Measurements from ENCODE around the gene CUL9. TPM values are rescaled to one million over a fixed set of nuclear protein-coding genes. Genes with fewer than 3 reads are reported as not detected.

CUL9 gene
- total and polyA plus RNA-seq, 4 donors: 6.5 to 21.8 (median 7.5) TPM

DNA sequence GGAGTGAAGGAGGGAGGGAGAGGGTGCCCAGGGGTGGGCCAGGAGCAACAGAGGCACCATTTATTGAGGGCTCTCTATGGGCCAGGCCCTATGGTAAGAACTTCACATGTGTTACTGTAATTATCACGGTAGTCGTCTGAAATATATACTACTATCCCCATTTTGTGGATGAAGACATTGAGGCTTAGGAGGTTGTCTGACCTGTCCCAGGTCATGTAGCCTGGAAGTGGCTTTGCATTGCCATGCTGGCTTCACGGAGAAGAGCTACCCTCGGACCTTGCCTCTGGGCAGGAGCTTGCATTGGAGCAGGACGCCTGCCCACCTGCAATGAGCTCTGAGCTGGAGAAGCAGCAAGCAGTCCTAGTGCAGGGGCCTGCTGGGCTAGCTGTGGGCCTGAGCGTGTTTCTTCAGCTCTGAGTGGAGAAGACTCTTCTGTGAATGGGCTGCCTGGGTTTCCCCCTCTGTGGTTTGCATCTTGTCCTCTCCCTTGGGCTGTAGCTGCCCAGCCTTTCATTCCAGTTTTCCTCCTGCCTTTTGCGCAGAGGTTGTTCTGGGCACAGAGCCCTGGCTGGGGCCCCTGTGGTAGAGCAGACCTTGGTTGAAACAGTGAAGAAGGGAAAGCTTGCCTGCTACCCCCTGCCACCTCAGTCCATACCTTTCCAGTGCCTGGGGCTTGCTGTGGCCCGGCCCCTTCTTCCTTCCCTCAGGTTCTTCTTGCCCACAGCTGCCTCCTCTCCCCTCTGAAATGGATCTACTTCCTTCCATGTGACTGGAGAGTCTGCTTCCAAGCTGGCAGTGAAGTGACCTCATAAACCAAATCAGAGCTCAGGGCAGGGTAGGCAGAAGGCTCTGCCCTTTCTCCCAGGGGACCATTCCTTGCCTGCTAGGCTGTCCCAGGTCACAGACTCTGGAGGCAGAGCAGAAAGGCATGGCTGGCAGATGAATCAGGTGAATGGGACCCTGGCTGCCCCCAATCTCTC lies 35.0 kb upstream of the CUL9 start:
- Histone ChIP-seq H3K4me1 (ENCODE audit: control insufficient read depth in 4 of 4, insufficient read depth in 4 of 4, low read length in 3 of 4) (peaks cover 0 to 21% (median 15%) of the 10 kb centered on the region in 4 donors), H3K9ac (ENCODE audit: low read depth in 1 of 2, low read length in 2 of 2) (no peak overlapping the region), H3K9me3 (ENCODE audit: control insufficient read depth in 4 of 4, low read length in 3 of 4) (no peaks in the 10 kb centered on the region), H3K27me3 (ENCODE audit: control insufficient read depth in 4 of 4, insufficient read depth in 4 of 4, low read length in 3 of 4) (no peaks in the 10 kb centered on the region), H3K4me3 (ENCODE audit: low read depth in 1 of 3, low read length in 3 of 3) (no peak overlapping the region), H3K27ac (ENCODE audit: low read depth in 1 of 2, low read length in 2 of 2) (no peak overlapping the region), H3K36me3 (ENCODE audit: control insufficient read depth in 4 of 4, insufficient read depth in 3 of 4, low read depth in 1 of 4, low read length in 3 of 4) (no peaks in the 10 kb centered on the region)
- DNase-seq (ENCODE audit: low spot score): no peak
- WGBS: 96% methylated on average over 8 of the region's 8 CpGs
- TF ChIP-seq NR2F2 (IDR thresholded peaks at IDR 0.05) (no peak), HNF4G (IDR thresholded peaks at IDR 0.05) (no peak)

DNA sequence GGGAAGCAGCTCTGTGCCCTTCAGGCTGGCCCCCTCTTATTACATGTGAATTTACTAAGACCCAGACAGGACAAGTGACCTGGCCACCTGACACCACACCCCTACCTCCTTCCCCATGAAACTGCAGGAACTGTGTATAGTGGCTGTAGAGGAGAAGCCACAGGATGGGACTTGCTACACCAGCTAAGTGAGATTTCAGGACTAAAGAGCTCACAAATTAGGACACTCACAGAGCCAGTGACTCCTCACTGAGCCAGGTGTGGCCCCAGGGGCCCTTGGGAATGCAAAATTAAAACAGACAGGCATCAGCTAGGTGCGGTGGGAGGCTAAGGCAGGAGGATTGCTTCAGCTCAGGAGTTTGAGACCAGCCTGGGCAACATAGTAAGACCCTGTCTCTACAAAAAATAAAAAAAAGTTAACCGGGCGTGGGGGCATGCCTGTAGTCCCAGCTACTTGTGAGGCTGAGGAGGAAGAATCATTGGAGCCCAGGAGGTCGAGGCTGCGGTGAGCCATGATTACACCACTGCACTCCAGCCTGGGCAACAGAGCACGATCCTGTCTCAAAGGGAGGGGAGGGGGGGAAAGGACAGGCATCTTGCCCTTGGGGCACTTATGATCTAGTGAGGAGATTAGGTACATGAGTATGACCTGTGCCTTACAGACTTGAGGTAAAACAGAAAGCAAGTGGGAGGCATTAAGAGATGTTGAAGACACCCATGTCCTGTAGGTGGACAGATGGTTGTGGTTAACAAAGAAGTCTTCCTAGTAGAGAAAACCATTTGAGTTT lies 34.1 kb upstream of the CUL9 start:
- no peaks in the 10 kb centered on the region for H3K27me3 ChIP-seq (ENCODE audit: control insufficient read depth in 4 of 4, insufficient read depth in 4 of 4, low read length in 3 of 4)
- H3K9me3 ChIP-seq (ENCODE audit: control insufficient read depth in 4 of 4, low read length in 3 of 4): no peaks in the 10 kb centered on the region
- H3K4me1 ChIP-seq (ENCODE audit: control insufficient read depth in 4 of 4, insufficient read depth in 4 of 4, low read length in 3 of 4): peaks cover 0 to 21% (median 15%) of the 10 kb centered on the region in 4 donors
- no peak overlapping the region for H3K9ac ChIP-seq (ENCODE audit: low read depth in 1 of 2, low read length in 2 of 2)
- no peaks in the 10 kb centered on the region for H3K36me3 ChIP-seq (ENCODE audit: control insufficient read depth in 4 of 4, insufficient read depth in 3 of 4, low read depth in 1 of 4, low read length in 3 of 4)
- H3K4me3 ChIP-seq (ENCODE audit: low read depth in 1 of 3, low read length in 3 of 3): no peak overlapping the region
- no peak for DNase-seq (ENCODE audit: low spot score)
- WGBS: 94% methylated on average over 6 of the region's 6 CpGs
- H3K27ac ChIP-seq (ENCODE audit: low read depth in 1 of 2, low read length in 2 of 2): no peak overlapping the region
- no peak for TF ChIP-seq EGR1 (IDR thresholded peaks at IDR 0.05; ENCODE audit: low read depth in 2 of 2)
- TF ChIP-seq YY1 (IDR thresholded peaks at IDR 0.05): no peak
- TF ChIP-seq, protein P1, sequence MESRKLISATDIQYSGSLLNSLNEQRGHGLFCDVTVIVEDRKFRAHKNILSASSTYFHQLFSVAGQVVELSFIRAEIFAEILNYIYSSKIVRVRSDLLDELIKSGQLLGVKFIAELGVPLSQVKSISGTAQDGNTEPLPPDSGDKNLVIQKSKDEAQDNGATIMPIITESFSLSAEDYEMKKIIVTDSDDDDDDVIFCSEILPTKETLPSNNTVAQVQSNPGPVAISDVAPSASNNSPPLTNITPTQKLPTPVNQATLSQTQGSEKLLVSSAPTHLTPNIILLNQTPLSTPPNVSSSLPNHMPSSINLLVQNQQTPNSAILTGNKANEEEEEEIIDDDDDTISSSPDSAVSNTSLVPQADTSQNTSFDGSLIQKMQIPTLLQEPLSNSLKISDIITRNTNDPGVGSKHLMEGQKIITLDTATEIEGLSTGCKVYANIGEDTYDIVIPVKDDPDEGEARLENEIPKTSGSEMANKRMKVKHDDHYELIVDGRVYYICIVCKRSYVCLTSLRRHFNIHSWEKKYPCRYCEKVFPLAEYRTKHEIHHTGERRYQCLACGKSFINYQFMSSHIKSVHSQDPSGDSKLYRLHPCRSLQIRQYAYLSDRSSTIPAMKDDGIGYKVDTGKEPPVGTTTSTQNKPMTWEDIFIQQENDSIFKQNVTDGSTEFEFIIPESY (IDR thresholded peaks at IDR 0.05): no peak
- TF ChIP-seq, protein P2, sequence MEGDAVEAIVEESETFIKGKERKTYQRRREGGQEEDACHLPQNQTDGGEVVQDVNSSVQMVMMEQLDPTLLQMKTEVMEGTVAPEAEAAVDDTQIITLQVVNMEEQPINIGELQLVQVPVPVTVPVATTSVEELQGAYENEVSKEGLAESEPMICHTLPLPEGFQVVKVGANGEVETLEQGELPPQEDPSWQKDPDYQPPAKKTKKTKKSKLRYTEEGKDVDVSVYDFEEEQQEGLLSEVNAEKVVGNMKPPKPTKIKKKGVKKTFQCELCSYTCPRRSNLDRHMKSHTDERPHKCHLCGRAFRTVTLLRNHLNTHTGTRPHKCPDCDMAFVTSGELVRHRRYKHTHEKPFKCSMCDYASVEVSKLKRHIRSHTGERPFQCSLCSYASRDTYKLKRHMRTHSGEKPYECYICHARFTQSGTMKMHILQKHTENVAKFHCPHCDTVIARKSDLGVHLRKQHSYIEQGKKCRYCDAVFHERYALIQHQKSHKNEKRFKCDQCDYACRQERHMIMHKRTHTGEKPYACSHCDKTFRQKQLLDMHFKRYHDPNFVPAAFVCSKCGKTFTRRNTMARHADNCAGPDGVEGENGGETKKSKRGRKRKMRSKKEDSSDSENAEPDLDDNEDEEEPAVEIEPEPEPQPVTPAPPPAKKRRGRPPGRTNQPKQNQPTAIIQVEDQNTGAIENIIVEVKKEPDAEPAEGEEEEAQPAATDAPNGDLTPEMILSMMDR (IDR thresholded peaks at IDR 0.05; ENCODE audit: low read depth, low read length, missing input control): no peak
- no peak for TF ChIP-seq HNF4A (conservative IDR thresholded peaks at IDR 0.05)
- TF ChIP-seq FOXA2 (IDR thresholded peaks at IDR 0.05): no peak
- no peak for TF ChIP-seq HNF4G (IDR thresholded peaks at IDR 0.05)
- TF ChIP-seq NR2F2 (IDR thresholded peaks at IDR 0.05): no peak
- TF ChIP-seq TAF1 (conservative IDR thresholded peaks at IDR 0.05): no peak
- TF ChIP-seq, protein P3, sequence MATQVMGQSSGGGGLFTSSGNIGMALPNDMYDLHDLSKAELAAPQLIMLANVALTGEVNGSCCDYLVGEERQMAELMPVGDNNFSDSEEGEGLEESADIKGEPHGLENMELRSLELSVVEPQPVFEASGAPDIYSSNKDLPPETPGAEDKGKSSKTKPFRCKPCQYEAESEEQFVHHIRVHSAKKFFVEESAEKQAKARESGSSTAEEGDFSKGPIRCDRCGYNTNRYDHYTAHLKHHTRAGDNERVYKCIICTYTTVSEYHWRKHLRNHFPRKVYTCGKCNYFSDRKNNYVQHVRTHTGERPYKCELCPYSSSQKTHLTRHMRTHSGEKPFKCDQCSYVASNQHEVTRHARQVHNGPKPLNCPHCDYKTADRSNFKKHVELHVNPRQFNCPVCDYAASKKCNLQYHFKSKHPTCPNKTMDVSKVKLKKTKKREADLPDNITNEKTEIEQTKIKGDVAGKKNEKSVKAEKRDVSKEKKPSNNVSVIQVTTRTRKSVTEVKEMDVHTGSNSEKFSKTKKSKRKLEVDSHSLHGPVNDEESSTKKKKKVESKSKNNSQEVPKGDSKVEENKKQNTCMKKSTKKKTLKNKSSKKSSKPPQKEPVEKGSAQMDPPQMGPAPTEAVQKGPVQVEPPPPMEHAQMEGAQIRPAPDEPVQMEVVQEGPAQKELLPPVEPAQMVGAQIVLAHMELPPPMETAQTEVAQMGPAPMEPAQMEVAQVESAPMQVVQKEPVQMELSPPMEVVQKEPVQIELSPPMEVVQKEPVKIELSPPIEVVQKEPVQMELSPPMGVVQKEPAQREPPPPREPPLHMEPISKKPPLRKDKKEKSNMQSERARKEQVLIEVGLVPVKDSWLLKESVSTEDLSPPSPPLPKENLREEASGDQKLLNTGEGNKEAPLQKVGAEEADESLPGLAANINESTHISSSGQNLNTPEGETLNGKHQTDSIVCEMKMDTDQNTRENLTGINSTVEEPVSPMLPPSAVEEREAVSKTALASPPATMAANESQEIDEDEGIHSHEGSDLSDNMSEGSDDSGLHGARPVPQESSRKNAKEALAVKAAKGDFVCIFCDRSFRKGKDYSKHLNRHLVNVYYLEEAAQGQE (IDR thresholded peaks at IDR 0.05): no peak
- TF ChIP-seq SP1 (IDR thresholded peaks at IDR 0.05): no peak
- no peak for TF ChIP-seq GABPA (IDR thresholded peaks at IDR 0.05 in 1 of 2, conservative IDR thresholded peaks at IDR 0.05 in 1 of 2)
- TF ChIP-seq RAD21 (IDR thresholded peaks at IDR 0.05): no peak
- TF ChIP-seq, protein P4, sequence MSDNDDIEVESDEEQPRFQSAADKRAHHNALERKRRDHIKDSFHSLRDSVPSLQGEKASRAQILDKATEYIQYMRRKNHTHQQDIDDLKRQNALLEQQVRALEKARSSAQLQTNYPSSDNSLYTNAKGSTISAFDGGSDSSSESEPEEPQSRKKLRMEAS (IDR thresholded peaks at IDR 0.05): no peak
